Hepatocyte (in vitro differentiated cells): ENCODE data around the gene KDM2A. TPM values are rescaled to one million over a fixed set of nuclear protein-coding genes. Genes with fewer than 3 reads are reported as not detected.

ENCODE experiments used
- DNase-seq: peaks from one replicate; pipeline ENCODE4 v3.0.0-alpha.2; 2016; ENCODE audit warnings: low spot score
- H2AFZ ChIP-seq: fragments of 200-600 bp; sonication (generic); 2 replicates; pipeline ENCODE4 v1.6.0; 2016; ENCODE audit warnings: antibody characterized with exemption, mild to moderate bottlenecking
- H3K27ac ChIP-seq: fragments of 200-600 bp; sonication (generic); 2 replicates; pipeline ENCODE4 v1.5.1; 2016; ENCODE audit warnings: mild to moderate bottlenecking
- H3K27me3 ChIP-seq: fragments of 200-600 bp; sonication (generic); 2 replicates; pipeline ENCODE4 v1.6.1; 2016
- H3K36me3 ChIP-seq: fragments of 200-600 bp; sonication (generic); replicated peaks from 2 replicates; pipeline ENCODE4 v1.5.1; 2016; ENCODE audit warnings: low read depth; ENCODE audit not compliant: insufficient read depth
- H3K4me1 ChIP-seq: fragments of 200-600 bp; sonication (generic); 2 replicates; pipeline ENCODE4 v1.5.1; 2016; ENCODE audit warnings: mild to moderate bottlenecking, moderate library complexity; ENCODE audit not compliant: insufficient read depth
- H3K4me2 ChIP-seq: fragments of 200-600 bp; sonication (generic); 2 replicates; pipeline ENCODE4 v1.6.0; 2016
- H3K4me3 ChIP-seq: fragments of 200-600 bp; sonication (generic); 2 replicates; pipeline ENCODE4 v1.5.1; 2016; ENCODE audit warnings: mild to moderate bottlenecking
- H3K79me2 ChIP-seq: fragments of 200-600 bp; sonication (generic); 2 replicates; pipeline ENCODE4 v1.6.0; 2017; ENCODE audit warnings: mild to moderate bottlenecking
- H3K9me2 ChIP-seq: fragments of 200-600 bp; sonication (generic); replicated peaks from 2 replicates; pipeline ENCODE4 v1.6.0; 2017; ENCODE audit warnings: mild to moderate bottlenecking; ENCODE audit not compliant: insufficient read depth
- H3K9me3 ChIP-seq: fragments of 200-600 bp; sonication (generic); 2 replicates; pipeline ENCODE4 v1.5.1; 2016; ENCODE audit warnings: low read depth, mild to moderate bottlenecking
- H4K20me1 ChIP-seq: fragments of 200-600 bp; sonication (generic); 2 replicates; pipeline ENCODE4 v1.6.0; 2016; ENCODE audit warnings: mild to moderate bottlenecking; ENCODE audit not compliant: insufficient read depth, poor library complexity, severe bottlenecking
- CTCF ChIP-seq: fragments of 200-600 bp; sonication (generic); IDR thresholded peaks from 2 replicates; pipeline ENCODE4 v1.5.1; 2016; ENCODE audit warnings: antibody characterized with exemption, mild to moderate bottlenecking; ENCODE audit not compliant: poor library complexity
- EZH2 ChIP-seq: fragments of 200-600 bp; sonication (generic); IDR thresholded peaks from 2 replicates; pipeline ENCODE4 v1.6.1; 2016; ENCODE audit warnings: antibody characterized with exemption, mild to moderate bottlenecking, borderline replicate concordance
- EZH2phosphoT487 ChIP-seq: fragments of 200-600 bp; sonication (generic); IDR thresholded peaks from one replicate; pipeline ENCODE4 v1.6.1; 2018; ENCODE audit warnings: antibody characterized with exemption, mild to moderate bottlenecking, low read depth, moderate library complexity; ENCODE audit not compliant: unreplicated experiment, severe bottlenecking
- WGBS: methylation state at CpG from one replicate; pipeline ENCODE4 v1.1.6; 2016; ENCODE audit warnings: low lambda C conversion rate; ENCODE audit errors: missing lambda C conversion rate; 5-methylcytosine and 5-hydroxymethylcytosine counted together
- polyA plus RNA-seq: library from polyadenylated mRNA; unstranded; fragments of >200 nt; fragmentation: Nextera tagmentation; extraction: Ambion mirVana; gene quantifications from 2 replicates; pipeline ENCODE4 v1.2.1, GENCODE V29; 2016
- total RNA-seq: library from RNA; depleted of rRNA; stranded (reverse); fragments of >200 nt; gene quantifications from 2 replicates; pipeline ENCODE4 v1.2.3, GENCODE V29; 2014

Gene KDM2A
- total and polyA plus RNA-seq, 2 experiments from 2014 or later: 18.7 to 51.2 TPM

GRCh38 chr11:67082071-67082791 lies 36.8 kb upstream of the KDM2A start:
- Histone ChIP-seq H3K4me1 (peaks cover 18% of the 10 kb centered on the region), H4K20me1 (no peaks in the 10 kb centered on the region), H3K4me3 (no peak overlapping the region), H3K27ac (no peak overlapping the region), H3K9me3 (no peaks in the 10 kb centered on the region), H3K79me2 (no peaks in the 10 kb centered on the region), H3K36me3 (no peaks in the 10 kb centered on the region), H3K4me2 (peak overlapping the region; percentile 44), H3K27me3 (no peaks in the 10 kb centered on the region), H3K9me2 (no peaks in the 10 kb centered on the region), H2AFZ (no peak overlapping the region)
- peak; percentile 65 for DNase-seq
- no peak for TF ChIP-seq EZH2
- TF ChIP-seq CTCF: no peak
- TF ChIP-seq EZH2phosphoT487: no peak
- 54% methylated on average over 20 of the region's 20 CpGs for WGBS

GRCh38 chr11:67083786-67084366 lies 35.2 kb upstream of the KDM2A start:
- H3K9me3 ChIP-seq: no peaks in the 10 kb centered on the region
- no peaks in the 10 kb centered on the region for H4K20me1 ChIP-seq
- H3K36me3 ChIP-seq: no peaks in the 10 kb centered on the region
- peaks cover 14% of the 10 kb centered on the region for H3K4me1 ChIP-seq
- no peak overlapping the region for H3K27ac ChIP-seq
- TF ChIP-seq CTCF (no peak), EZH2phosphoT487 (no peak), EZH2 (no peak)
- no peaks in the 10 kb centered on the region for H3K27me3 ChIP-seq
- H3K79me2 ChIP-seq: no peaks in the 10 kb centered on the region
- H3K4me3 ChIP-seq: no peak overlapping the region
- H2AFZ ChIP-seq: no peak overlapping the region
- 90% methylated on average over 8 of the region's 8 CpGs for WGBS
- no peak for DNase-seq
- H3K4me2 ChIP-seq: no peak overlapping the region
- no peaks in the 10 kb centered on the region for H3K9me2 ChIP-seq

GRCh38 chr11:67085617-67086016 lies 33.4 kb upstream of the KDM2A start:
- Histone ChIP-seq H3K4me3 (no peak overlapping the region), H3K4me2 (no peak overlapping the region), H4K20me1 (no peaks in the 10 kb centered on the region), H3K36me3 (no peaks in the 10 kb centered on the region), H3K79me2 (no peaks in the 10 kb centered on the region), H3K4me1 (peaks cover 8% of the 10 kb centered on the region), H3K9me3 (no peaks in the 10 kb centered on the region), H2AFZ (no peak overlapping the region), H3K9me2 (no peaks in the 10 kb centered on the region), H3K27me3 (no peaks in the 10 kb centered on the region), H3K27ac (no peak overlapping the region)
- no peak for TF ChIP-seq EZH2
- no peak for TF ChIP-seq EZH2phosphoT487
- no peak for TF ChIP-seq CTCF
- WGBS: 96% methylated on average over 5 of the region's 5 CpGs
- no peak for DNase-seq
